Putamen (tissue), 1 donor: Measurements from ENCODE around the gene SACS.
A peak's percentile ranks its signal among the peaks of the same experiment; 100 is the strongest.
"Not testable (repeated sequence)": the region's sequence is repeated elsewhere in the genome, so short reads cannot be mapped to it uniquely, and the experiment has no call there.

Experiments used
- DNase-seq: peaks from one replicate; pipeline ENCODE4 v3.0.0-alpha.2; 2016; ENCODE audit warnings: low spot score

The SACS gene

GRCh38 chr13:23356368-23356767, 77.1 kb downstream of the SACS start:
- no peak for DNase-seq

DNA sequence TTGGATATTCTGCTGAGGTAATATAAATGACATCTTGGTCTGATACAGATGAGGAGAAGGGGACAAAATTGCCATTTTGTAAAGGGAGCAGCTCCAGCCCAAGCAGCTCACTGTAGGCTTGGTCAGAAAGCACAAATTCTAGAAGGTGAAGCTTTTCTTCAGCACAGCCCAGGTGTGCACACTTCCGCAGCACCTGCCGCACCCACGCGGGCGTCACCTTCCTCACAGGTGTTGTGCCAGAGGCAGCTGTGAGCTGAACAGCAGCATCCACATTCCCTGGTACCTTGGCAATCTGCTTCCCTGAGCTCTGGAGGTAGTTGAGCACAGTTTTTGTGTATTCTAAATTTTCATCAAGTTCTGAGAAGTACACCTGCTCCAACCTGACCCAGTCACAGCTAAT, 79.0 kb downstream of the SACS start:
- no peak for DNase-seq

GRCh38 chr13:23352161-23352560, 81.3 kb downstream of the SACS start:
- no peak for DNase-seq

DNA sequence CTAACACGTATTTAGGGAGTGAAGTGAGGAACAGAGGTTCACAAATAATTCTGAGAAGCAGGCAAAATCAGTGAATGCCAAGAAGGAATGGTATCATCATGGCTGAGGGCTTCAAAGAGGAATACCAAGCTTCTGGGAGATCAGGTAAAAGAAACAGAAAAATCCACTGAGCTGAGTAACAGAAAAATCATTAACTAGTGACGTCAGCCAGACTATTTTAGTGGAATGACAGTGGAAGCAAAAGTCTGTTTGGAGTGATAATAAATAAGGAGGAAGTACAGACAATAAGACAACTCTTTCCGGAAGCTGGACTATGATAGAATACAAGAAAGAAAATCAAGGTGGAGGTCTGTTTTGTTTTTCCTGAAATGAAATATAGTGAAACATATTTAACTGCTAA, 83.5 kb downstream of the SACS start:
- no peak for DNase-seq

GRCh38 chr13:23349161-23349897, 84.2 kb downstream of the SACS start:
- no peak for DNase-seq

DNA sequence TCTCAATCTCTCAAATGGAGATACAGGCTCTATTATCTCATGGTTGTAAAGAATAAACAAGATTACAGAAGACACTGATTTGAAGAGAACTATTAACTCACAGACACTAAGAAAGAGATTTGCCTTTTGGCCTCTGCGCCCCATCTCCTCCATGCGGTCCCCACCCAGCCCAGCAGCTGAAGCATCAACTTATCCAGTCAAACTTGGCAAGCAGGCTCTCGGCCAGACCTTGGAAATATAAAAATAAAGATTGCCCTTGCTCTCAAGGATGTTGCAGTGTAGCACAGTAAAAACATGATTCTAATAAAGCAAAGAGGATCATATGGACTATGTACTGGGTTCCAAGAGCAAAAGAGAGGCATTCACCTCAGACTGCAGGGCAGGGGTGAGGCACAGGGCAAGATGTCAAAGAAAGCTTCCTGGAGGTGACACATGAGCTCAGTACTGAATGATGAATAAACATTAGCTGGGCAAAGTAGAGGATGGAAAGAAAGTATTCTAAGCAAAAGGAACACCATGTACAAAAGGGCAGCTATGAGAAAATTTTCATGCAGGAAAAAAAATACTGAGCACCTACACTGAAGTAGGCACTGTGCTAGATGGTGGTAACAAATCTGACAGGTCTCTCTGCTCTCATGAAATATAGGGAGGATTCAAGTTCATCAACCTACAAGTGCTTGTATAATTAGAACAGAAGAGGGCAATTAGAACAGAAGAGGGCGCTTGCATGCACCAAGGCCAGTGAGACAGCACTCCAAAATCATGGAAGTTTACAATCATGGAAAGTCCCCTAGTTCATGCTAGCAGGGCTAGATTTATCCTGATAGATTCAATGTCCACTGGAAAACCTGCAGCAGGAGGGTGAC, 85.0 kb downstream of the SACS start:
- peak; percentile 46 for DNase-seq

GRCh38 chr13:23347601-23348000, 85.9 kb downstream of the SACS start:
- no peak for DNase-seq

- no peak for DNase-seq
These were observed 88.4 kb downstream of the SACS start for GRCh38 chr13:23344931-23345595.

- no peak for DNase-seq
These were observed 94.3 kb downstream of the SACS start for GRCh38 chr13:23339225-23339624.

- DNase-seq, result no peak
These were observed 103.1 kb downstream of the SACS start for GRCh38 chr13:23330356-23330755.

DNA sequence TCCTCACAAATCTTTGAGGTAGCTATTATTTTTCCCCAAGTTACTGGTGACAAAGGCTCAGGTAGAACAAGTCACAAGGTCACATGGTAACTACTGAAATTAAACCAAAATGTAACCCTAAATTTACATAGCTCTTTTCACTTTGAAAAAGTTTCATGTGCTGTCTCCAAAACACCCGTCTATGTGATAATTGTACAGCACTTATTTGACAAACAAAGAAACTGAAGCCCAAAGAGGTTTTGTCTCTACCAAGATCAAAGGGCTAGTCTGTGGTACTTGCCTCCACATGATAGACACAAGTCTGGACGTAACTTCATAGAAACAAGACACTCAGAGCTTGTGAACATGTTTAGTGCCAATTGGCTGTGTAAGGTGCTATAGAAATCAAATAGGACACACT, 108.3 kb downstream of the SACS start:
- DNase-seq, result no peak

GRCh38 chr13:23323946-23324709, 109.4 kb downstream of the SACS start:
- DNase-seq, result no peak

DNA sequence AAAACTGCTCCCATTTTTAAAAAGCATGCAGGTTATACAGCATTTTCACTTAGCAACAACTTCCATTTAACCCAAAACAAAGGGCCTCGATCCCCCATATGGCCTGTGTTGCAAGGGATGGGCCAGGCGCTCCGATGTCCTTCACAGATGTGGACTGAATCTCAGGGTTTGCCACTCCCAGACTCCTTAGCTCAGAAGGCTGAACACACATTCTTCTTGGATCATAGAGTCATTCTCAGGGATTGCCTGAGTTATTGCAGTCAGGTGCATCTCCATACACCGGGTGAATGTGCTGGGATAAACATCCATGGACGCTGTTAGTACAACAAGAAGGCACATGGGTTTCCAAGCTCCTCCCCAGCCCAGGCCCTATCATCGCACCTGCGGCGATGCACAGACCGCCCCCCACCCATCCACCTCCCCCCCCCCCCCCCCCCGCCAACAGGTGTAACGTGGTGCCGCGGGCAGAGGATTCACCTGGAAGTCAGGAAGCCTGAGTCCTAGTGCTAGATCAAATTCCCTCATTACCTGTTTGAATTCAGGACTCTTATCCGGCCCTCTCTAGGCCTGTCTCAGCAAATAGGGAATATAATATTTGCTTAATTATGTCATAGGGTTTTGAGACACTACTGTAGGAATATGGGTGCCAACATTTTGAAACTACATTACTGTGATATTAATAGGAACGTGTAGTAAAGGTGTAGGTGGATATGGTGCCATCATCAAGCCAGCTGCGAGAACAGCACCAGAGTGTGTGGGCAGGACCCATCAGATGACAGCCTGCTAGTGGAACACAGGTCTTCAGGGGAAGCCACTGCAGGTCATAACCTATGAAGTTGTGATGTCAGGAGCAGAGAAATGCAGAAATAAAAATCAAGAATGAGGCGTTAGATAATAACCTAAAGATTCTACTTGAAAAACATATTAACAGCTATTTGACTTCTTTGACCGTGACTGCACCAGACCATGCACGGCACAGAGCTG, 110.9 kb downstream of the SACS start:
- DNase-seq, result peak; percentile 75

- DNase-seq, result no peak
These were observed 111.8 kb downstream of the SACS start for GRCh38 chr13:23321535-23322241.

GRCh38 chr13:23320926-23321534, 112.5 kb downstream of the SACS start:
- DNase-seq, result no peak

DNA sequence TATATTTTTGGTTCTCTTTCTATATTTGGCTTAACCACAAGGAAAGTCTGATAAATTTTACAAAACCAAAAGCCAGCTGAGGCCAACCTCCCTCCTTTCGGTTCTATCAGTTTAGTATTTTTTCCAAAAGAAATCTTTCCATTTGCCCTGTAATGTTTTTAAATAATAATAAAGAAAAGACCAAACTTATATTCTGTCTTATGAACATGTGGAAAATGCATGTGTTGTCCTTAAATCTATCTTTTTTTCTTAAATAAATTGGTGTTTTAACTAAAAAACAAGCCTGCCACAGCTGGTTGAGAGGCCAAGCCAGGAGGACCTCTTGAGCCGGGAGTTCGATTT, 113.6 kb downstream of the SACS start:
- no peak for DNase-seq

DNA sequence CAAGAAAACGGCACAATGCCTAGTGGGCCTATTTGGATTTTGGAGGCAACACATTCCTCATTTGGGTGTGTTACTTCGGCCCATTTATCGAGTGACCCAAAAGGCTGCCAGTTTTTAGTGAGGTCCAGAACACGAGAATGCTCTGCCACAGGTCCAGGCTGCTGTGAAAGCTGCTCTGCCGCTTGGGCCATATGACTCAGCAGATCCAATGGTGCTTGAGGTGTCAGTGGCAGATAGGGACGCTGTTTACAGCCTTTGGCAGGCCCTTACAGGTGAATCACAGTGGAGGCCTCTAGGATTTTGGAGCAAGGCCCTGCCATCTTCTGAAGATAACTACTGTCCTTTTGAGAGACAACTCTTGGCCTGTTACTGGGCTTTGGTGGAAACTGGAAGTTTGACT, 118.7 kb downstream of the SACS start:
- not testable (repeated sequence) for DNase-seq

GRCh38 chr13:23292586-23292985, 140.9 kb downstream of the SACS start:
- no peak for DNase-seq

- peak; percentile 23 for DNase-seq
These were observed 143.6 kb downstream of the SACS start for GRCh38 chr13:23289917-23290357.

DNA sequence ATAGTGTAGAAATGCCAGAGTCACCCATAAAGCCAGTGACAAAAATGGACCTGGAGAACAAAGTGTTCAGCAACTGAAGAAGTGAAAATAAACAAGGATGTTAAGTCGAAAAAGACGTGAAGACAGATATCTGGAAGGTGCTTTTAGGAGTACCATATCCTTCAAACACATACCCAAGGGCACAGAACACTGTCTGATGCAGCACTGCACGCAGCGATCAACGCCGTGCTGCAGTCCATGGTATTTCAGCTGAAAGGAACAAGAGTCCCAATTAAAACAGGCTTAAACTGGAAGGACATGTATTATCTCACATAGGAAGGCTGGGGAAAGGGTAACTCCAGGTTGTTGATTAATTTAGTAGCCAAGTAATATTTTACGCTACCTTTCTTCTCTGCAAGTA, 144.5 kb downstream of the SACS start:
- no peak for DNase-seq
